Activated CD8-positive, alpha-beta memory T cell treated with anti-CD3 and anti-CD28 coated beads, Interleukin-2, amount 50 U/mL, for 24 hours (primary cell): ENCODE results near the gene SCYL1.

ENCODE experiments used
- DNase-seq: peaks from one replicate; pipeline ENCODE4 v3.0.0-alpha.2; 2020; ENCODE audit errors: extremely low read depth

SCYL1 gene

DNA sequence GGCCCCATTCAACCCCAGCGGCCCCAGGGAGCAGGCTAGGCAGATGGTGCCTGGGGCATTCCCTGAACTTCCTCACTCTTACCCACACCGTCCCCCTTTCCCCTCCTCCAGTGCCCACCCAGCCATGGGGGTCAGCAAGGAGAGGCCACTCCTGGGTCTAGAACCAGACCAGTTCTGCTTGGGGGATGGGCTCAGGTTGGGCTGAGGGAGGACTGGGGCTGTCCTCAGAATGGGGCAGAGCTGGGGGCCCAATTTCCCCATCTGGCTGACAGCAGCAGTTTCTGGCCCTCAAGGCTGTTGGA is 12.4 kb downstream of the SCYL1 start:
- no peak for DNase-seq

DNA sequence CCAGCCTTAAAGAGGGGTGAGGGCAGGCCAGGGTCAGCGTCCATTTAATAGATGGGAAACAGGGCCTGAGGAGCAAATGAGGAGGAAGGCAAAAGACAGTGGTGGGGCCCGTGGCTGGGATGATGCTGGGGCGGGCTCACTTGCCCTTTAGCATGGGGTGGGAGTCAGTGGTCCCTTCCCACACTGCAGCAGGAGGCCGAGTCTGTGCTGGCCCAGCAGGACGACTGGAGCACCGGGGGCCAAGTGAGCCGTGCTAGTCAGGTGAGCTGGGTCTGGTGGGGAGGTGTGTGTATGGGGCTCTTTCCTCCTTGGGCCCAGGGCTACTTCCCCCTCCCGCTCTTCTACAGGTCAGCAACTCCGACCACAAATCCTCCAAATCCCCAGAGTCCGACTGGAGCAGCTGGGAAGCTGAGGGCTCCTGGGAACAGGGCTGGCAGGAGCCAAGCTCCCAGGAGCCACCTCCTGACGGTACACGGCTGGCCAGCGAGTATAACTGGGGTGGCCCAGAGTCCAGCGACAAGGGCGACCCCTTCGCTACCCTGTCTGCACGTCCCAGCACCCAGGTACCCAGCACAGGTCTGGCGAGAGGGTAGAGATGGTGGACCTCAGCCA is 12.8 kb downstream of the SCYL1 start:
- no peak for DNase-seq

DNA sequence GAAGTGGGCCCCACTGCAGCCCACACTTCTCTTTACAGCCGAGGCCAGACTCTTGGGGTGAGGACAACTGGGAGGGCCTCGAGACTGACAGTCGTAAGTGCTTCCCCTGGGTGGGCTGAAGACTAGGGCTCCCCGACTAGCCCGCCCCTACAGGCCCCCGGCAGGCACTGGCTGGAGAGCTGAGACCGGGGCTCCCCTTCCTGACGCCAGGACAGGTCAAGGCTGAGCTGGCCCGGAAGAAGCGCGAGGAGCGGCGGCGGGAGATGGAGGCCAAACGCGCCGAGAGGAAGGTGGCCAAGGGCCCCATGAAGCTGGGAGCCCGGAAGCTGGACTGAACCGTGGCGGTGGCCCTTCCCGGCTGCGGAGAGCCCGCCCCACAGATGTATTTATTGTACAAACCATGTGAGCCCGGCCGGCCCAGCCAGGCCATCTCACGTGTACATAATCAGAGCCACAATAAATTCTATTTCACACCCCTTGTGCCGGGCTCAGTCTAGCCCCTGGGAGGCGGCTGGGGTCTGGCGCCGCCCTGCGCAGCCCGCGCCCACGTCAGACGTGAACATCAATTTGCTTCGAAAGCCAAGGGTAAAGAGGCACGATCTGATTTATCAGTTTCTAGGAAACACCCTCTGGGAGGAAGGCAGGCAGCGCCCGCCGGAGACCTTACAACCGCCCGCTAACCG is 13.5 kb downstream of the SCYL1 start:
- DNase-seq: no peak

DNA sequence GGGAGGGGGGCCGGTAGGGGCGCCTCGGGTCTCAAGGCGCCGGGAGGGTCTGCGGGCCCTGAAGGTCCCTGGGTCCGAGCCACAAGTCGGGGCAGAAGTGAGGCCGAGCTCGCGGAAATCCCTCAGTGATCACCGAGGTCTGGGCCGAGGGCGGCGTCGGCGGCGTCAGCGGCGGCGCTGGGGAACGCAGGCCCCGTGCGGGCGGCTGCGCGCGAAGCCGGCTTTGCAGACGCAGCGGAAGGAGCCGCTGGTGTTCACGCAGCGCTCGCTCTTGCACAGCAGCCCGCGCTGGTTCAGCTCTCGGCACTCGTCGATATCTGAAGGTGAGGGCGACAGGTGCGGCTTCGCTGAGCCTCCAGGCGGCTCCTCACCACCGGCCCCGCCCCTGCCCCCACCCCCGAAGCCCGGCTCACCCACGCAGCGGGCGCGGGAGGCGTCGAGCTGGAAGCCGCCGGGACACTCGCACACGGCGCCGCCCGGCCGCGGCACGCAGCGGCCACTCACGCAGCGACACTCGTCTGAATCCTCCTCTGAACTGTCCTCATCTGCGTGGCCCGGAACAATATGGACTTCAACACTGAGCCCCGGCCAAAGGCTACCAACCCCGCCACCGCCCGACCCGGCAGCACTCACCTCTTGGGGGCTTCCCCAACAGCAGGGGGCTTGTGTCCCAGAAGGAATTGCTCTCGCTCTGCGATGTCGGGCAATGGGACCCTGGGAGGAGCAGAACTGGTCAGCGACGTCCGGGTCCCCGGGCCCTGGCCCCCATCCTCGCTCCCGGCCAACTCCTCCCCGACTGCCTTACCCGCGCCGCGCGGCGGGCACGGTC is 14.2 kb downstream of the SCYL1 start:
- no peak for DNase-seq

DNA sequence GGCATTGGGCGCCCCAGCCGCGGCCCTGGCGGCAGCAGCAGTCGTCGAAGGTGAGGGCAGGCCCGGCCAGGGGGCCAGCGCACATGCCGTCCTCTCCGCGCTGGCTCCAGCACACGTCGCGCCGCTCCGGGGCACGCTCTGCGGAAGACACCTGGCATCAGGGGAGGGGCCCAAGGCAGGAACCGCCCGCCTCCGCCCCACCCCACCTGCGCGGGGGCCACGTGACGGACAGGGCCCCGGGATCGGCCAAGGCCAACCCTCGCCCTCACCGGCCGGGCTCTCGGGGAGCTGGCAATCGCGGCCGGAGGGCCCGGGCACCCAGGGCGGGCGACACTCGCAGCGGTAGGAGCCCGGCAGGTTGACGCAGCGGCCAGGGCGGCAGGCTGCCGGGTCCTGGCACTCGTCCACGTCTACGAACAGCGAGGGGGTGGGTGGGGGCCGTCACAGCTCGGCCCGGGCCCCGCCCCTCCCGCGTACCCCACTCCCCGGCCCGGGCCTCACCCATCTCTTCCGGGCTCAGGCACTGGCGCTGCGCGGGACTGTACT is 14.9 kb downstream of the SCYL1 start:
- DNase-seq: no peak

DNA sequence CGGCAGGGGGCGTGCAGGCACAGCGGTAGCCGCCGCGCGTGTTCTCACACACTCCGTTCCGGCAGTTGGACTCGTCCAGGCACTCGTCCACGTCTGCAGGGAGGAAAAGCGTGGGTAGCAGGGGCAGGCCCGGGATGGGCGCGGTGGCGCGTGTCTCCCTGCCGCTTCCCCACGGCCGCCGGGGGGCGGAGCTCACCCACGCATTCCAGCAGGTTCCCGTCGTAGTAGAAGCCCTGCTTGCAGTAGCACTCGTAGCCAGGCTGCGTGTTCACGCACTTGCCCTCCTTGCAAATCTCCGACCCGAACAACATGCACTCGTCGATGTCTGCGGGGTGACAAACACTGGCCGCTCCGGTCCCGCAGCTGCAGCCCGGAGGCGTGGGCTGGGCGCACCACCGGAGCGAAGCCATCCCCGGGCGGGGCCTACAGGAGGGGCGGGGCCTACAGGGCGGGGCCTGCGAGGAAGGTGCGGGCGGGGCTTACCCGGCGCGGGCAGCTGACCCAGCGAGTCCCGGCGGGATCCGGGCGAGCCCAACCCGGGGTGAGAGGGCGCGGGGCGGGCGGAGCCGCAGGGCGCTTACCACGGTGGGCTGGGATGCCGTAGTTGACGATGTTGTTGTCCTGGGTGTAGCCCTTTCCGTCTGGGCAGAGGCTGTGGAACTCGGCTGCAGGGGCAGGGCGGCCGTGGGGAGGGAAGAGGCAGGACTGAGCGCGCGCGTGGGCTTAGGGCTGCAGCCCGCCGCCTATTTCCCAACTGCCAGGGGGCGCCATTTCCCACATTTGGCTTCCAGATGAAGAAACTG is 15.6 kb downstream of the SCYL1 start:
- DNase-seq: peak; percentile 67

DNA sequence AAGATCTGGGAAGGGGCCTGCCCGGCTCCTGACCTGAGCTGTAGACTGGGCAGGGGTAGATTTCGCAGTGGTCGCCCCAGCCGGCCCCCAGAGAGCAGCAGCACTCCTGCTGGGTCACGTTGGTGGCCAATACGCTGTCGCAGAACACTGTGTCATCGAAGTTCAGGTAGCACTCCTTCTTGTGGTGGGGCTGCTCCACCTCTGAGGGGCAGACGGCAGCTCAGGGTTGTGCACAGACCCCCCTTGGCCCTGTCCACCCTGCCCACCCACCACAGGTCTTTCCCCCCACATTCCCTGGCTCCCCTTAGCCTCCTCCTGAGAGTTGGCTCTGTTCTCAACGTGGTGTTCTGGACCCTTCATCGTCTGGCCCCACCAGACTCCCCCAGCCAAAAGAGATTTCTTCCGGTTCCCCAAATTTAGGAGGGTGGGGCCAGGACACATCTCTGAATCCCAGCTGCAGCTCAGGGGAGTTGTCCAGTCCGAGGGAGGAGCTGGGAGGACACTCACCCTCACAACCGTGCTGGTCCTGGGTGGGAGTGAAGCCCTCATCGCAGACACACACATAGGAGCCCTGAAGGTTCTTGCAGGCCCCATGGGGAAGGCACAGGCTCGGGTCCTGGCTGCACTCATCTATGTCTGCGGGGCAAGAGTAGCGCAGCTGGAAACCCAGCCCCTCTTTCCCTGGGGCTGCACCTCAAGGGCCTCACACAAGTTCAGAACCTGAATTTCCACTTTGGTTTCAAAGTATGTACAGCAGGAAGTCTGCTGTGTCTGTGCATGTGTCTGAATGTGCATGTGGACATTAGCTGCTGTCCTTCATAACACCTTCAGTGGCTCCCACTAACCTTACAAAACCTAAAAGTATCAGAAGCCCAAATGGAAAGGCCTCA is 16.5 kb downstream of the SCYL1 start:
- no peak for DNase-seq

DNA sequence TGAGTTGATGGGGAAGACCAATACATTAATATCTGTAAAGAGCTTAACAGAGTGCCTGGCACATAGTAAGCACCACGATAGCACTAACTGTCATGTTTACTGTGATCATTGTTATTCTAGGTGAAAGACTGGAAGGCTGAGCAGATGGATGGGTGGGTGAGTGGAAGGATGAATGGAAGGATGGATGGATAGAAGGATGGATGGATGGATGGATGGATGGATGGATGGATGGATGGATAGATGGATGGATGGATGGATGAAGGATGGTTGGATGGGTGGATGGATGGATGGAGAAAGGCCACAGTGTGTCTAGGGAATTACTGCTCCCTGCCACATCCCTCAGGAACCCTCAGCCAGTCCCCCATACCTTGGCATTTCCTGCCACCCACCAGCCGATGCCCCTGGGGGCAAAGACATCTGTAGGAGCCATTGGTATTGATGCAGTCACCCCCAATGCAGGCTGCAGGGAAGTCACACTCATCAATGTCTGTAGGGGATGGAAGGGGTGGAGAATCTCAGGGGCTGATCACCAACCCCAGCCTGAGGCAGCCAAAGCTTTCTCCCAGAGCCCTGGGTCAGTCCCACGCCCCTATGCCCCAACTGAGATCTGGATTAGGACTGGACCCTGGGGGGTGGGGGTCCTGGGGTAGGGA is 18.0 kb downstream of the SCYL1 start:
- DNase-seq: no peak

DNA sequence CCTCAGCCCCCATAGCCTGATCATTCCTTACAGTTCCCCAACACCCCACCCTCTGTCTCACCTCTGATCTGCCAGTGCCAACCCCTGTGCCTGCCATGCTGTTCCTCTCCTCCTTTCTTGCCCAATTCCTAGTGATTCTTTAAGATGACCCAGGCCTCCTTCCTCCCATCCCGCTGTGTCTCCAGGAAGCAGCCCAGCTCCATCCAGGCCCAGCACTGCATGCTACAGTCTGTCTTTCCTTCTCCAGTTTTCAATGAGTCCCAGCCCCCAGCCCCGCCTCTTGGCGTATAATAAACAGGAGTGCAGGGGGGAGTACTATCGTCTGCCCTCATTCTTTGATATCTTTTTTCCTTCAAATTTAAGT is 21.0 kb downstream of the SCYL1 start:
- DNase-seq: no peak

DNA sequence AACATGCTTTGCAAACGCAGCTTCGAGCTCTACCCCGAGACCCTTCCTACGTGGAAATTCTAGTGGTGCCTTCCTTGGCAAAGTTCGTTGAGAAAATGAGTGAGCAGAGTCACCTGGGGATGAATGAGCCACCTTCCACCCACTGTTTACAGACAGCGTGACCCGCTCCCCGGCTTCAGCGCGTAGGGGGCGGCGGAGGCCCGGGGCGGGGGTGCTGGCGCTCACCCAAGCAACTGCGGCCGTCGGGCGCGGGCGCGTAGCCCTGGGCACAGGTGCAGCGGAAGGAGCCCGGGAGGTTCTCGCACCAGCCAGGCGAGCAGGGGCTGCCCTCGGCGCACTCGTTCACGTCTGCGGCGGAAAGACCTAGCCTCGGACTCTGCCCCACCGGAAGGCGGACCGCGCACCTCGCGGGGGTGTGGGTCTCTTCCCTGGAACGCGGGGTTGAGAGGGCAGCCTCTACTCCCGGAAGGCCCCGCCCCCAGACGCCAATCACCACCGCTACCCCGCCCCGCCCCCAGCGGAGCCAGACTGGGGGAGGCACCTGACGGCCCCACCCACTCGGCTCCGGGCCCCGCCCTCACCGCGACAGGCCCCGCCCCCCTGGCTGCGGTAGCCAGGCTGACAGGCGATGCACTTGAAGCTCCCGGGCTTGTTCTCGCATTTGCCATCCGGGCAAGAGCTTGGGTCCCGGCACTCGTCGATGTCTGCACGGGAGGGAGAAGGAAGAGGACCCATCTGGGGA is 21.5 kb downstream of the SCYL1 start:
- DNase-seq: peak; percentile 88

DNA sequence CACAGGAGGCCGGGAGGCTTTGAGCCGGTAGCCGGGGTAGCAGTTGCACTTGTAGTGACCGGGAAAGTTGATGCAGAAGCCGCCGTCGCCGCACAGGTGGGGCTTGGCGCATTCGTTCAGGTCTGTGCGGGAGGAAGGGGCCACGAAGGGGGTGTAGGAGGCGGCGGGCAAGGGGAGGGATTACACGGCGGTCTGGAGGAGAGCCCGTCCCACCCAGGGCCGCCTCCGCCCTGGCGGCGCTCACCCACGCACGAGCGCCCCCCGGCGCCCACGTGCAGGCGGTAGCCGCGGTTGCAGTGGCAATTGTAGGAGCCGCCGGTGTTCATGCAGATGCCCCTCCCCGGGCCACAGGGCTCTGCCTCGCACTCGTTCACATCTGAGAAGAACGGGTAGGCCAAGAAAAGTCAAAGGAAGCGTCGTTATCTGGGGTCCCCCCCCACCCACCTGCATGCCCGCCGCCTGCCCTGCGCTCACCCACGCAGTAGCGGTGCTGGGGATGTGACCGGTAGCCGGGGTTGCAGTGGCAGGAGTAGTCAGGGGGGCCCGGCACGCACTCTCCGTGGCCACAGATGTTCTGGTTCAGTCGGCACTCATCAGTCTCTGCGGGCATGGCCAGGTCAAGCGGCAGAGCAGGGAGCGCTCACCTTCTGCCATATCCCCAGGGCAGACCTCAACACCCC is 22.7 kb downstream of the SCYL1 start:
- DNase-seq: no peak

DNA sequence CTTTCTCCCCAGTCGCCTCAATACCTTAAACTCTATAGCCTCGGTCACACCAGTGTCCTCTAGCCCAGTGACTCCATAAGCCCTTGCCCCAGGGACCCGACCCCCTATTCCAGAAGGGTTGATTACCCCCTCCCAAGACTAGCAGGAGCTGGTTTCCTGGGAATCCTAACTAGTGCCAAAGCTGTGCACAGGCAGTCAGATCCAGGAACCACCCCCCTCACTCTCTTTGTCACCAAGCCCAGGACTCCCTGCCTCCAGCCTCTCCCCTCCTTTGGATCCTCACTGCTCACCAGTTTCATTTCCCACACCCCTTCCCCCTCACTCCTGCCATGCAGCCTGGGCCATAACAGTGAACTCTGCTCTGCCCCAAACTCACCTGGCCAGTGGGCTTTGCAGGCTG is 23.5 kb downstream of the SCYL1 start:
- no peak for DNase-seq

DNA sequence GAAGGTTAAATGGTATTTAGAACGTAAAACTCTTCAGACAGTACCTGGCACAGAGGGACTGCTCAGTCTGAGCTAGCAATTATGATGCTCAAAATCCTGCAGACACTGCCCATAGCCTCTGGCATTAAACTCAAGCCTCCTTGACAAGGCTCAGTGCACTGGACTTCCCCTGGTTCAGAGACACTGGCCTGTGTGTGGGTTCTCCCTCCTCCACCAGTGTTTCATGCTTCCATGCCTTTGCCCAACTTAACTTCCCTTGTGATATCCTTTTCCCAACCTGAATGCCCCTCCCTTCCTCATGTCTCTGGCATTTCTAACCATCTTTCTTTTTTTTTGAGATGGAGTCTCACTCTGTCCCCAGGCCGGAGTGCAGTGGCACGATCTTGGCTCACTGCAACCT is 24.2 kb downstream of the SCYL1 start:
- no peak for DNase-seq

DNA sequence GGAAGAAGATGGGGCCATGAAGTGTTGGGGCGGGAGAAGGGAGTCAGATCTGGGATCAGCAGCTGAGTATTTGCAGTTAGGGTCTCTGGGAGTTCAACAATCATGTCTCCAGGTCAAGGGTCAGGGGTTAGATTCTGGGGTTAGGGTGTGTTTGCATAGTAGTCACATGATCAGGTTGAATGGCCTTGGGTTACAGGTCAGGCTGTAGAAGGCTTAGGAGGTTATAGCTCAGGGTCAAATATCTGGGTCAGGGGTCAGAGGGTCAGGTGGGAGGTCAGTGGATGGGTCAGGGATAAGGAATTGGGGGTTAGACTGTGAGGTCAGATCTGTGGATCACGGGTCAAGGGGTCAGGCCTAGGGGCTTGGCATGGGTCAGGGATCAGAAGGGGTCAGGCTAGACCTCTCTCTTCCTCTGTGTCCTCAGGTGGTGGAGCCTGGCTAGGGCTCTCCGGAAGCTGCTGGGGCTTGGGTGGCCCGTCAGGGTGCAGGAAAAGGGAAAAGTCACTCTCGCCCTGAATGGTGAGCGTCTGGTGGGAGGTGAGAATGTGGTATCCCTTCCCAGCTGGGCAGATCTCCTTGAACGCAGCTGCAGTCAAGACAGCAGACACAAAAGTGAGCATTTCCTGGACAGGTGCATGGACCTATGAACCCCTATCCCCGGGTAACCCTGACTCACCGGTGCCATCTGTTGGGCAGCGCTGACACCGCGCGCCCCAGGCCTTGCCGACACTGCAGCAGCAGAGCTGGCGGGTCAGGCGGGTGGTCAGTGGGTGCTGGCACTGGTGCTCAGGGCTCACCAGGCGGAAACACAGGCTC is 26.9 kb downstream of the SCYL1 start:
- DNase-seq: no peak

DNA sequence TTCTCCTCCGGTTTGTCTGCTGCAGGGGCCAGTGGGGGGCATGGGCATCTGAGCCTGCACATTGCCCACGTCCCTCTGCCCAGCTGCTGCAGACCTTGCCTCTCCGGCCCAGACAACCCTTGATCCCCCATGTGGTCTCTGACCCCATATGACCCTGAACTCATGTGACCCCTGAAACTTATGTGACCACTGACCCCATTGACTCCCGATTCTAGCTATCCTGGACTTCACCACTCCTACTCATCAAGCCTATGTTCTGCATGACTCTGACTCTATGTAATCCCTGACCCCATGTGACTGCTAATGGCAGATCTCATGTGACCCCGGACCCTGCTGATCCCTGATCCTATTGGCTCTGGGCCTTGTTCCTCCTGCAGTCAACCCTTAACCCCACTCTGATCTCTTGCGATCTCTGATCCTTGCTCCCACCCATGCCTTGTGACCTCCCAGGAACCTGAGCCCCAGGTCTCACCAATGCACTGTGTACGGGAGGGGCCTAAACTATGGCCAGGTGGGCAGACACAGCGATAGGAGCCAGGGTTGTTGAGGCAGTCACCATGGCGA is 27.6 kb downstream of the SCYL1 start:
- no peak for DNase-seq

DNA sequence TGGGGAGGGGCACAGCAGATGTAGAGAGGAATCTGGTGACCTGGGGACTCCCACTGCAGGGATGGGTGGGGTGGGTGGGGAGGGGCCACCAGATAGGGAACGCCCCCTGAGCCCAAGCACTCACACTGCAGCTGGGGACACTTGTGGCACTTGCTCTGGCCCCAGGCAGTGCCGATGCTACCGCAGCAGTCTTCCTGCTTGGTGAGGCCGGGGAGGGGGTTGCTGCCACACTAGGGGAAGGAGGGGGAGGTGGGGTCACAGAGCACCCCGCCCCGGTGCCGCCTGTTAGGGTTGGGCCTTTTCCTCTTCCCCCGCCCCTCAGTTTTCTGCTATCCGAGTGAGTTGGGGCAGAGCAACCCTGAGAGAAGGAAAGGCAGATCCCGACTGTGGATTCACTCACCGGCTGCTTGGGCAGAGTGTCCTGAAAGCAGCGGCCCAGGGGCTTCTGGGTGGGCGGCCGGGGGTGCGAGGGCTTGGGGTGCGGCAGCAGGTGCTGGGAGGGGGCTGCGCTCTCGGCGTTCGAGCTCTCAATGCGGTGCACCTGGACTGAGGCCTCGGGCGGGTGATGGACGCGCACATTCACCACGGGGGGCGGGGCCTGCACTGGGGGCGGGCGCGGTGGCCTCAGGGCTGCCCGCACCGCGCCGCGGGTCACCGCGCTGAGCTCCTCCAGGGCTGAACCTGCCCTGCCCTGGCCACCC is 28.6 kb downstream of the SCYL1 start:
- DNase-seq: no peak

DNA sequence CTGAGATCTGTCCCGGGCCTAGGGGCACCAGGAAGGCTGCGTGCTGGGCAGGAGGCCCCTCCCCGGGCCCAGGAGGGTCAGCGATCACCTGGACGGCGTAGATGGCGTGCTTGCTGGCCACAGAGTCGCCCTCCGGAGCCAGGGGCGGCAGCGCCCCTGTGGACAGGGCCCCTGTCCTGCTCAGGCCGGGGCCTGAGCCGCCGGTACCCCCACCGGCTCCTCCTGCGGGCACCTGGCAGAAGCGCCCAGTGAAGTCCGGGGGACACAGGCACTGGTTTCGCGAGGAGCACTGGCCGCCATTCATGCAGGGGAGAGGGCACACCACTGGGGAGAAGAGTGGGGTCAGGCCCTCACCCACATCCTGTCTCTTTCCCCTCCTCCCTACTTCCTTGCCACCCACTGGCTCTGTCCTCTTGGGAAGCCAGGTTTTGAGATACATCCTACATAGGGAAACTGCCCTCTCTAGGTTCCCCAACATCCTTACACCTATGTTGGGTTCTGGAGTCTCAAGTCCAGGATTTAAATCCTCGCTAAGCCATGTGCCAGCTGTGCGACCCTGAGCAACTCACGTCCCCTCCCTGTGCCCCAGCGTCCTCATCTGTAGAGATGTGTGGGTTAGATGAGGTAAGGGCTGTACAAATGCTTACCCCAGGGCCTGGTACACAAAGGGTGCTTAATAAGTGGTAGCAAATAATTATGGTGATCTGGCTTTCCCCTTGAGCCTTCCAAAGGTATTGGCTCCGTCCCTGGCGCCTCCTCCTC is 29.4 kb downstream of the SCYL1 start:
- no peak for DNase-seq
